Nephron progenitor cell (in vitro differentiated cells): ENCODE data around the gene ATE1.
A peak's percentile ranks its signal among the peaks of the same experiment; 100 is the strongest.
"Not testable (repeated sequence)": the region's sequence is repeated elsewhere in the genome, so short reads cannot be mapped to it uniquely, and the experiment has no call there.

Source experiments
- DNase-seq: peaks from one replicate; pipeline ENCODE4 v3.0.0; 2021
- H3K27ac Mint-ChIP-seq: 2 replicates; pipeline ENCODE4 v1.8.0; 2021; ENCODE audit warnings: mild to moderate bottlenecking, moderate library complexity, mixed read lengths
- H3K27me3 Mint-ChIP-seq: 2 replicates; pipeline ENCODE4 v1.8.0; 2021; ENCODE audit warnings: mild to moderate bottlenecking, low read depth, mixed read lengths; ENCODE audit not compliant: poor library complexity
- H3K36me3 Mint-ChIP-seq: 2 replicates; pipeline ENCODE4 v1.8.0; 2021; ENCODE audit warnings: low read depth, mixed read lengths
- H3K4me1 Mint-ChIP-seq: 2 replicates; pipeline ENCODE4 v1.8.0; 2021; ENCODE audit warnings: mixed read lengths
- H3K4me3 Mint-ChIP-seq: 2 replicates; pipeline ENCODE4 v1.8.0; 2021; ENCODE audit warnings: mild to moderate bottlenecking, moderate library complexity, mixed read lengths
- H3K9me3 Mint-ChIP-seq: 2 replicates; pipeline ENCODE4 v1.8.0; 2021; ENCODE audit warnings: mild to moderate bottlenecking, moderate library complexity, mixed read lengths
- CTCF ChIP-seq: fragments of 200-600 bp; sonication (generic); IDR thresholded peaks from 2 replicates; pipeline ENCODE4 v1.5.0; 2021; ENCODE audit warnings: antibody characterized with exemption

Gene ATE1

GRCh38 chr10:121935702-121936101 is 7.9 kb upstream of the ATE1 start:
- Mint-ChIP-seq H3K36me3 (peaks cover 76% of the 10 kb centered on the region), H3K4me1 (peaks cover 14% of the 10 kb centered on the region), H3K27me3 (peaks cover 3% of the 10 kb centered on the region), H3K4me3 (no peak overlapping the region), H3K9me3 (peaks cover 61% of the 10 kb centered on the region), H3K27ac (peak overlapping the region; percentile 19)
- DNase-seq: no peak
- no peak for TF ChIP-seq CTCF

- DNase-seq, H3K27me3 Mint-ChIP-seq: not testable (repeated sequence)
- Mint-ChIP-seq H3K4me1 (peaks cover 47% of the 10 kb centered on the region), H3K36me3 (peaks cover 36% of the 10 kb centered on the region), H3K9me3 (peaks cover 19% of the 10 kb centered on the region), H3K27ac (peak overlapping the region; percentile 77), H3K4me3 (peak overlapping the region; percentile 61)
Observed at GRCh38 chr10:121930268-121931085, 2.6 kb upstream of the ATE1 start.

DNA sequence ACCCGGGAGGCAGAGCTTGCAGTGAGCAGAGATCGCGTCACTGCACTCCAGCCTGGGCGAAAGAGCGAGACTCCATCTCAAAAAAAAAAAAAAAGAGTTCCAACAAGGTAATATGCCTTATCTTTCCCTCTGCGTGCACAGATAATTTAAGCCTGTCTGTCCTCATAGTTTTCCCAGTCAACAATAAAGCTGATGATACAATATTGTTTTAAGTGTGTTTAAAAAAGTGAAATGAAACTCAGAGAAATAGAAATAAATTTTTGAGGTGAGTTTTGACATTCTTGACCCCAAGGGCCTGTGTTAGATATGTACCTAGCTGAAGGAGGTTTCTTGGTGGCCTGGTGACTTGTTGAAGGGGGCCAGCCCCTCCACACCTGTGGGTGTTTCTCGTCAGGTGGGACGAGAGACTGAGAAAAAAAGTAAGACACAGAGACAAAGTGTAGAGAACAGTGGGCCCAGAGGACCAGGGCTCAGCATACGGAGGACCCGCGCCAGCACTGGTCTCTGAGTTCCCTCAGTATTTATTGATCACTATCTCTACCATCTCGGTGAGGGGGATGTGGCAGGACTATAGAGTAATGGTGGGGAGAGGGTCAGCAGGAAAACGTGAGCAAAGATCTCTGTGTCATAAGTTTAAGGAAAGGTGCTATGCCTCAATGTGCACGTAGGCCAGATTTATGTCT is 1.9 kb upstream of the ATE1 start:
- not testable (repeated sequence) for DNase-seq, H3K27me3 Mint-ChIP-seq
- Mint-ChIP-seq H3K27ac (peak overlapping the region; percentile 77), H3K4me1 (peaks cover 52% of the 10 kb centered on the region), H3K4me3 (peak overlapping the region; percentile 61), H3K9me3 (peaks cover 14% of the 10 kb centered on the region), H3K36me3 (peaks cover 29% of the 10 kb centered on the region)

GRCh38 chr10:121928528-121928884 is 675 bp upstream of the ATE1 start:
- TF ChIP-seq CTCF: no peak
- Mint-ChIP-seq H3K36me3 (peaks cover 17% of the 10 kb centered on the region), H3K4me3 (peak overlapping the region; percentile 89), H3K4me1 (peaks cover 52% of the 10 kb centered on the region), H3K9me3 (peaks cover 4% of the 10 kb centered on the region), H3K27me3 (no peaks in the 10 kb centered on the region), H3K27ac (peak overlapping the region; percentile 42)
- DNase-seq: no peak

DNA sequence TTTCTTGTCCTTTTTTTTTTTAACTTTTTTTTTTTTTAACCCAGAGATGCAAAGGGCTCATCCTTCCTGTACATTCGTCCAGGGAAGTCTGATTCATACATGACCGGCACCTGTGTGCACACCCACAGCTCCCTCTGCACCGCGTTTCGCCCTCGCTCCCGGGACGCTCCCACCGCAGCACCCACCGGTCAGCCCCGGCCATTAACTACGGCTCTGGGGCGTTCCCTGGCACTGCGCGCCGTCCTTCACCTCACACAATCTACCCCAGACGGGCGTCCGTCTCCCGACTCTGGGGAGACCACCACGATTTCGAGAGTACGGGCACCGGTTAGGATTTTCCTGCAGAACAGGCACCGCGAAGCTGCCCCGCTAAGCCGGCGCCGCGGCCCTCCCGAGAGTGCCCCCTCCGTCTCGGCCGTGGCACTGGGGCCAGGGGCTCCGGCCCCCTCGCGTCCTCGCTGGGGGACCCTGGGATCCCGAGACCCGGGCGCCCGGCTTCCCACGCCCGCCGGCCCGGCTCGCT is 452 bp downstream of the ATE1 start:
- H3K27me3 Mint-ChIP-seq: no peaks in the 10 kb centered on the region
- TF ChIP-seq CTCF: no peak
- no peak for DNase-seq
- H3K27ac Mint-ChIP-seq: peak overlapping the region; percentile 82
- peaks cover 56% of the 10 kb centered on the region for H3K4me1 Mint-ChIP-seq
- H3K4me3 Mint-ChIP-seq: peak overlapping the region; percentile 89
- peaks cover 15% of the 10 kb centered on the region for H3K36me3 Mint-ChIP-seq
- no peaks in the 10 kb centered on the region for H3K9me3 Mint-ChIP-seq

- Mint-ChIP-seq H3K27ac (peak overlapping the region; percentile 82), H3K4me3 (peak overlapping the region; percentile 89), H3K27me3 (no peaks in the 10 kb centered on the region), H3K36me3 (peaks cover 17% of the 10 kb centered on the region), H3K9me3 (no peaks in the 10 kb centered on the region), H3K4me1 (peaks cover 55% of the 10 kb centered on the region)
- no peak for TF ChIP-seq CTCF
- DNase-seq: no peak
Observed at GRCh38 chr10:121926671-121927317, 1.0 kb downstream of the ATE1 start.
